Ovary (tissue), 3 donors: ENCODE measurements around the gene RANBP3.

Source experiments
- EP300 ChIP-seq: sonication (generic); formaldehyde crosslinking; IDR thresholded peaks from one replicate; pipeline ENCODE4 v1.6.1; 2017; ENCODE audit warnings: antibody characterized with exemption
- POLR2A ChIP-seq: fragments of 450-650 bp; IDR thresholded peaks from one replicate; pipeline ENCODE4 v1.6.1; 2017; ENCODE audit warnings: antibody characterized with exemption, mild to moderate bottlenecking, moderate library complexity
- TF ChIP-seq, protein P1 (sequence below), 3 donors: fragments of 450-650 bp in 2 of 3; fragments of 200-600 bp in 1 of 3; IDR thresholded peaks; one replicate each; pipeline versions ENCODE4 v1.5.1 to v1.8.0; 2016 to 2022; ENCODE audit warnings: antibody characterized with exemption in 3 of 3, mild to moderate bottlenecking in 1 of 3
- donor health status: DM: no; HTN: no; CAD: no.

DNA sequence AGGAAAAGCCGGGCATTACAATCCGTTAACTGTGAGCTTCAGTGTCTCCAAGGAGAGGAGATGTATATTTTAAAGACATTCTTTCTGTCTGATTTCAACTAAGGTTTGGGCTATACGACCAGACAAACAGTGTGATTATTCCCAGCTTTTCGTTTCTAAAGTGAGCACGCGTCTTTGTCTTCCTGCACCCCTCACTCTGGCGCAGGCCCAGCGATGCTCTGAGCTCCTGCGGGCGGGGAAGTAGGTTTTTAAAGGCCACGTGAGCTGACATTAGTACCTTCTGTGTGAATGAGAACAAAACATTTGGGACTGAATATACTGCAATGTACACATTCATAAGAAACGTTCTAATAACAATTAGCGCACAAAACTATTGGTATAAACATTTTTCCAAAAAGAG lies 15.3 kb upstream of the RANBP3 start:
- TF ChIP-seq POLR2A (no peak), EP300 (no peak)
- TF ChIP-seq, protein P1, sequence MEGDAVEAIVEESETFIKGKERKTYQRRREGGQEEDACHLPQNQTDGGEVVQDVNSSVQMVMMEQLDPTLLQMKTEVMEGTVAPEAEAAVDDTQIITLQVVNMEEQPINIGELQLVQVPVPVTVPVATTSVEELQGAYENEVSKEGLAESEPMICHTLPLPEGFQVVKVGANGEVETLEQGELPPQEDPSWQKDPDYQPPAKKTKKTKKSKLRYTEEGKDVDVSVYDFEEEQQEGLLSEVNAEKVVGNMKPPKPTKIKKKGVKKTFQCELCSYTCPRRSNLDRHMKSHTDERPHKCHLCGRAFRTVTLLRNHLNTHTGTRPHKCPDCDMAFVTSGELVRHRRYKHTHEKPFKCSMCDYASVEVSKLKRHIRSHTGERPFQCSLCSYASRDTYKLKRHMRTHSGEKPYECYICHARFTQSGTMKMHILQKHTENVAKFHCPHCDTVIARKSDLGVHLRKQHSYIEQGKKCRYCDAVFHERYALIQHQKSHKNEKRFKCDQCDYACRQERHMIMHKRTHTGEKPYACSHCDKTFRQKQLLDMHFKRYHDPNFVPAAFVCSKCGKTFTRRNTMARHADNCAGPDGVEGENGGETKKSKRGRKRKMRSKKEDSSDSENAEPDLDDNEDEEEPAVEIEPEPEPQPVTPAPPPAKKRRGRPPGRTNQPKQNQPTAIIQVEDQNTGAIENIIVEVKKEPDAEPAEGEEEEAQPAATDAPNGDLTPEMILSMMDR (IDR thresholded peaks at IDR 0.05), result no peak
